Testis (tissue), 3 donors: Measurements from ENCODE around the gene LRWD1. TPM values are rescaled to one million over a fixed set of nuclear protein-coding genes. Genes with fewer than 3 reads are reported as not detected.

Experiments
- DNase-seq: peaks from one replicate; pipeline ENCODE4 v3.0.0-alpha.2; 2019
- H3K27ac ChIP-seq, 2 donors: fragments of 200-600 bp; sonication (generic); one replicate each; pipeline ENCODE4 v1.5.1; 2019
- H3K27me3 ChIP-seq: fragments of 200-600 bp; sonication (generic); one replicate; pipeline ENCODE4 v1.5.1; 2019
- H3K36me3 ChIP-seq: fragments of 200-600 bp; sonication (generic); one replicate; pipeline ENCODE4 v1.5.1; 2017; ENCODE audit warnings: low read depth; ENCODE audit errors: missing control alignments
- H3K4me1 ChIP-seq: fragments of 200-600 bp; sonication (generic); one replicate; pipeline ENCODE4 v1.5.1; 2019
- H3K4me3 ChIP-seq, 2 donors: fragments of 200-600 bp; sonication (generic); one replicate each; pipeline ENCODE4 v1.5.1; 2017 to 2019
- H3K9me3 ChIP-seq: fragments of 200-600 bp; sonication (generic); one replicate; pipeline ENCODE4 v1.5.1; 2017
- POLR2A ChIP-seq: fragments of 450-650 bp; IDR thresholded peaks from one replicate; pipeline ENCODE4 v1.6.1; 2017; ENCODE audit warnings: antibody characterized with exemption, mild to moderate bottlenecking, moderate library complexity
- WGBS, 2 donors: methylation state at CpG; one replicate each; pipeline ENCODE4 v1.1.5; 2018; 5-methylcytosine and 5-hydroxymethylcytosine counted together
- intact Hi-C: fragments of 100-400 bp; cut with DNase I; formaldehyde crosslinking; loops from one replicate; pipeline ENCODE4 v1.15.1; 2023; ENCODE audit warnings: low total_unique reads
- polyA plus RNA-seq: library from polyadenylated mRNA; stranded (reverse); fragments of 350-450 nt; fragmentation: Illumina TruSeq; extraction: RNeasy Lipid Tissue Mini Kit (QIAGEN cat#74804); gene quantifications from one replicate; pipeline ENCODE4 v1.2.3, GENCODE V29; 2014; ENCODE audit warnings: low read depth, low replicate concordance; ENCODE audit not compliant: insufficient read depth
- total RNA-seq, 2 donors: library from RNA; depleted of rRNA; stranded (reverse); fragments of >200 nt; gene quantifications; one replicate each; pipeline ENCODE4 v1.2.3, GENCODE V29; 2016
- TF ChIP-seq, protein P1 (sequence below), 3 experiments: fragments of 450-650 bp in 2 of 3; fragments of 200-600 bp in 1 of 3; sonication (generic) in 1 of 3; IDR thresholded peaks; one replicate each; pipeline ENCODE4 v1.5.1; 2016 to 2019; ENCODE audit warnings: antibody characterized with exemption in 3 of 3, mild to moderate bottlenecking in 2 of 3, moderate library complexity in 1 of 3

Gene LRWD1
- total and polyA plus RNA-seq, 3 donors from 2014 or later = 221 to 540 (median 350) TPM

- no peaks in the 10 kb centered on the region for H3K9me3 ChIP-seq
- TF ChIP-seq, protein P1, sequence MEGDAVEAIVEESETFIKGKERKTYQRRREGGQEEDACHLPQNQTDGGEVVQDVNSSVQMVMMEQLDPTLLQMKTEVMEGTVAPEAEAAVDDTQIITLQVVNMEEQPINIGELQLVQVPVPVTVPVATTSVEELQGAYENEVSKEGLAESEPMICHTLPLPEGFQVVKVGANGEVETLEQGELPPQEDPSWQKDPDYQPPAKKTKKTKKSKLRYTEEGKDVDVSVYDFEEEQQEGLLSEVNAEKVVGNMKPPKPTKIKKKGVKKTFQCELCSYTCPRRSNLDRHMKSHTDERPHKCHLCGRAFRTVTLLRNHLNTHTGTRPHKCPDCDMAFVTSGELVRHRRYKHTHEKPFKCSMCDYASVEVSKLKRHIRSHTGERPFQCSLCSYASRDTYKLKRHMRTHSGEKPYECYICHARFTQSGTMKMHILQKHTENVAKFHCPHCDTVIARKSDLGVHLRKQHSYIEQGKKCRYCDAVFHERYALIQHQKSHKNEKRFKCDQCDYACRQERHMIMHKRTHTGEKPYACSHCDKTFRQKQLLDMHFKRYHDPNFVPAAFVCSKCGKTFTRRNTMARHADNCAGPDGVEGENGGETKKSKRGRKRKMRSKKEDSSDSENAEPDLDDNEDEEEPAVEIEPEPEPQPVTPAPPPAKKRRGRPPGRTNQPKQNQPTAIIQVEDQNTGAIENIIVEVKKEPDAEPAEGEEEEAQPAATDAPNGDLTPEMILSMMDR (IDR thresholded peaks at IDR 0.05) = no peak
- no peak for TF ChIP-seq POLR2A
- H3K4me3 ChIP-seq = no peak overlapping the region
- no peaks in the 10 kb centered on the region for H3K27me3 ChIP-seq
- H3K4me1 ChIP-seq = peaks cover 8% of the 10 kb centered on the region
- H3K36me3 ChIP-seq = no peaks in the 10 kb centered on the region
- no peak overlapping the region for H3K27ac ChIP-seq
- intact Hi-C loops = no loop called here
- DNase-seq = no peak
- 89 to 91% methylated on average over 20 to 24 of the region's 24 CpGs for WGBS, 2 donors
Observed at GRCh38 chr7:102459221-102459844, 5.5 kb upstream of the LRWD1 start.

- Histone ChIP-seq H3K27ac (no peak overlapping the region), H3K36me3 (no peaks in the 10 kb centered on the region), H3K4me1 (peaks cover 8% of the 10 kb centered on the region), H3K27me3 (no peaks in the 10 kb centered on the region), H3K9me3 (no peaks in the 10 kb centered on the region), H3K4me3 (no peak overlapping the region)
- WGBS, 2 donors = 87 to 88% methylated on average over 8 of the region's 8 CpGs
- DNase-seq = no peak
- TF ChIP-seq POLR2A = no peak
- TF ChIP-seq, protein P1 (IDR thresholded peaks at IDR 0.05) = no peak
- intact Hi-C loops = no loop called here
Observed at GRCh38 chr7:102460467-102460866, 4.3 kb upstream of the LRWD1 start.

GRCh38 chr7:102463841-102464576, 775 bp upstream of the LRWD1 start:
- Histone ChIP-seq H3K4me1 (peaks cover 21% of the 10 kb centered on the region), H3K4me3 (peak overlapping the region; percentile 78 to 99), H3K36me3 (no peaks in the 10 kb centered on the region), H3K27ac (peak overlapping the region; percentile 31 to 50), H3K9me3 (no peaks in the 10 kb centered on the region), H3K27me3 (no peaks in the 10 kb centered on the region)
- no peak for TF ChIP-seq POLR2A
- TF ChIP-seq, protein P1 (IDR thresholded peaks at IDR 0.05) = no peak
- no peak for DNase-seq
- intact Hi-C loops = no loop called here
- 11 to 13% methylated on average over 20 to 24 of the region's 24 CpGs for WGBS, 2 donors

DNA sequence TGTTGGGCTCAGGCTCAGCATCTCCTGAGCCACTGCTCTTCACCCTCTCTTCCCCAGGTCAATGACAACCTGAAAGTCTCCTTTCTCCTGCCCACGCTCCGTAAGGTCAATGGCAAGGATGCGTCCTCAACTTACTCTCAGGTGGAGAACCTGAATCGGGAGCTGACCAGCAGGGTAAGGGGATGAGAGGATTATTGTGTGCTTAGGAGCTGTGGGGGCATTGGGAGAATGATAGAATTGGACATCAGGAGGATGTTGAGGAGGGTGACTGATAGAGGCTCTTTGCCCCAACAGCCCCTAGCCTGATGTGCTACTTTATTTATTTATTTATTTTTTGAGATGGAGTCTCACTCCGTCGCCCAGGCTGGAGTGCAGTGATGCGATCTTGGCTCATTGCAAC, 1.3 kb downstream of the LRWD1 start:
- Histone ChIP-seq H3K27ac (no peak overlapping the region), H3K27me3 (no peaks in the 10 kb centered on the region), H3K9me3 (no peaks in the 10 kb centered on the region), H3K36me3 (no peaks in the 10 kb centered on the region), H3K4me3 (no peak overlapping the region), H3K4me1 (peaks cover 21% of the 10 kb centered on the region)
- WGBS, 2 donors = 83 to 87% methylated on average over 7 of the region's 7 CpGs
- TF ChIP-seq, protein P1 (IDR thresholded peaks at IDR 0.05) = no peak
- no peak for TF ChIP-seq POLR2A
- intact Hi-C loops = no loop called here
- DNase-seq = no peak
